HepG2 (cell line): ENCODE results near the gene KIF3C. TPM values are rescaled to one million over a fixed set of nuclear protein-coding genes. Genes with fewer than 3 reads are reported as not detected.
A peak's percentile ranks its signal among the peaks of the same experiment; 100 is the strongest.

Source experiments
- ATM ChIP-seq: fragments of 450-650 bp; IDR thresholded peaks from 2 replicates; pipeline ENCODE4 v1.7.1; 2017; ENCODE audit warnings: mild to moderate bottlenecking, borderline replicate concordance
- BCL6 ChIP-seq: IDR thresholded peaks from 2 replicates; pipeline ENCODE4 v1.6.1; 2016; ENCODE audit warnings: missing genetic modification reagents, missing compliant biosample characterization
- CHCHD3 ChIP-seq: sonication (generic); formaldehyde crosslinking; IDR thresholded peaks from 2 replicates; pipeline ENCODE4 v1.8.0; 2022; ENCODE audit warnings: mild to moderate bottlenecking, missing genetic modification reagents, moderate library complexity
- EED ChIP-seq: sonication (generic); formaldehyde crosslinking; IDR thresholded peaks from 2 replicates; pipeline ENCODE4 v1.5.0; 2020; ENCODE audit warnings: mild to moderate bottlenecking, missing genetic modification reagents
- GFI1 ChIP-seq: sonication (generic); formaldehyde crosslinking; IDR thresholded peaks from 2 replicates; pipeline ENCODE4 v1.5.0; 2020; ENCODE audit warnings: missing genetic modification reagents, mild to moderate bottlenecking, borderline replicate concordance
- HNRNPK ChIP-seq: fragments of 200-400 bp; formaldehyde crosslinking; IDR thresholded peaks from 2 replicates; pipeline ENCODE4 v1.6.1; 2018; ENCODE audit warnings: low read length, low read depth, moderate library complexity, mild to moderate bottlenecking; ENCODE audit not compliant: poor library complexity, severe bottlenecking
- IRF2 ChIP-seq: IDR thresholded peaks from 2 replicates; pipeline ENCODE4 v1.6.1; 2018; ENCODE audit warnings: missing genetic modification reagents, missing compliant biosample characterization
- MXI1 ChIP-seq: IDR thresholded peaks from 3 replicates; pipeline ENCODE4 v1.6.1; 2012; ENCODE audit warnings: low read depth, low read length, inconsistent platforms, borderline replicate concordance
- NFRKB ChIP-seq: fragments of 450-650 bp; IDR thresholded peaks from 2 replicates; pipeline ENCODE4 v1.6.1; 2017
- RXRA ChIP-seq: sonication (generic); formaldehyde crosslinking; IDR thresholded peaks from 2 replicates; pipeline ENCODE4 v1.5.1; 2020; ENCODE audit warnings: missing genetic modification reagents
- SIX1 ChIP-seq: sonication (generic); formaldehyde crosslinking; IDR thresholded peaks from 2 replicates; pipeline ENCODE4 v1.4.0; 2020; ENCODE audit warnings: missing genetic modification reagents, borderline replicate concordance
- SMARCC2 ChIP-seq: fragments of 450-650 bp; IDR thresholded peaks from 2 replicates; pipeline ENCODE4 v1.6.1; 2017; ENCODE audit warnings: antibody characterized with exemption, mild to moderate bottlenecking
- SNRNP70 ChIP-seq: fragments of 200-400 bp; formaldehyde crosslinking; IDR thresholded peaks from 2 replicates; pipeline ENCODE4 v1.6.1; 2017; ENCODE audit warnings: mild to moderate bottlenecking, low read depth, low read length, moderate library complexity
- SP1 ChIP-seq, 2 experiments: fragments of 450-650 bp in 1 of 2; sonication (generic) in 1 of 2; formaldehyde crosslinking in 1 of 2; IDR thresholded peaks; 2 replicates each; pipeline versions ENCODE4 v1.4.0 to v1.6.1; 2016 to 2020; ENCODE audit warnings: missing genetic modification reagents in 1 of 2
- TBX3 ChIP-seq: fragments of 450-650 bp; IDR thresholded peaks from 2 replicates; pipeline ENCODE4 v1.6.1; 2017; ENCODE audit warnings: antibody characterized with exemption, mild to moderate bottlenecking, inconsistent platforms, borderline replicate concordance
- TEAD3 ChIP-seq: optimal IDR thresholded peaks from 2 replicates; pipeline ENCODE3; 2016; ENCODE audit warnings: borderline replicate concordance
- ZFP90 ChIP-seq: sonication (generic); formaldehyde crosslinking; IDR thresholded peaks from 2 replicates; pipeline ENCODE4 v1.8.0; 2022; ENCODE audit warnings: missing genetic modification reagents, mild to moderate bottlenecking, inconsistent platforms, borderline replicate concordance
- ZNF180 ChIP-seq: sonication (generic); formaldehyde crosslinking; IDR thresholded peaks from 2 replicates; pipeline ENCODE4 v1.4.0; 2020; ENCODE audit warnings: low read depth, missing genetic modification reagents, borderline replicate concordance
- ZNF329 ChIP-seq: sonication (generic); formaldehyde crosslinking; IDR thresholded peaks from 2 replicates; pipeline ENCODE4 v1.9.0; 2021; ENCODE audit warnings: low read depth, mild to moderate bottlenecking, missing genetic modification reagents
- ZNF337 ChIP-seq: sonication (generic); formaldehyde crosslinking; IDR thresholded peaks from 2 replicates; pipeline ENCODE4 v1.5.1; 2020; ENCODE audit warnings: missing genetic modification reagents, low read depth, mild to moderate bottlenecking, borderline replicate concordance
- ZNF383 ChIP-seq: sonication (generic); formaldehyde crosslinking; IDR thresholded peaks from 2 replicates; pipeline ENCODE4 v1.4.0; 2020; ENCODE audit warnings: missing genetic modification reagents, mild to moderate bottlenecking, borderline replicate concordance
- ZNF749 ChIP-seq: sonication (generic); formaldehyde crosslinking; IDR thresholded peaks from 2 replicates; pipeline ENCODE4 v1.8.0; 2022; ENCODE audit warnings: mild to moderate bottlenecking, missing genetic modification reagents, moderate library complexity, borderline replicate concordance
- polyA plus RNA-seq, 8 experiments: library from polyadenylated mRNA; depleted of rRNA in 3 of 8; stranded (reverse) in 7 of 8; unstranded in 1 of 8; fragments of >200 nt; fragmentation: Illumina TruSeq in 4 of 8; extraction: Trizol in 4 of 8; gene quantifications; 2 replicates each; pipeline versions ENCODE4 v1.2.1 to v1.2.3, GENCODE V29; 2011 to 2016; ENCODE audit warnings: low read depth in 4 of 8, missing spikeins in 1 of 8, mixed read lengths in 1 of 8; ENCODE audit not compliant: insufficient read depth in 1 of 8
- total RNA-seq, 5 experiments: library from RNA; depleted of rRNA; stranded (reverse); fragments of >200 nt; fragmentation: Illumina TruSeq; extraction: Trizol; gene quantifications; 2 replicates each; pipeline ENCODE4 v1.2.3, GENCODE V29; 2016; ENCODE audit warnings: low read depth in 1 of 5
- TF ChIP-seq, protein P1 (sequence below): sonication (generic); formaldehyde crosslinking; IDR thresholded peaks from 2 replicates; pipeline ENCODE4 v1.9.0; 2021; ENCODE audit warnings: mild to moderate bottlenecking, missing genetic modification reagents
- TF ChIP-seq, protein P2 (sequence below): sonication (generic); formaldehyde crosslinking; IDR thresholded peaks from 2 replicates; pipeline ENCODE4 v1.4.0; 2020; ENCODE audit warnings: mild to moderate bottlenecking, missing genetic modification reagents
- TF ChIP-seq, protein P3 (sequence below): IDR thresholded peaks from 2 replicates; pipeline ENCODE4 v1.6.1; 2016; ENCODE audit warnings: missing biosample characterization, missing genetic modification reagents, low read depth

Gene KIF3C
- total and polyA plus RNA-seq, 2 of the 13 experiments (the other 11 are each of a cell fraction or from before 2014, with no cell fraction given) = 3.6 to 4.9 TPM

DNA sequence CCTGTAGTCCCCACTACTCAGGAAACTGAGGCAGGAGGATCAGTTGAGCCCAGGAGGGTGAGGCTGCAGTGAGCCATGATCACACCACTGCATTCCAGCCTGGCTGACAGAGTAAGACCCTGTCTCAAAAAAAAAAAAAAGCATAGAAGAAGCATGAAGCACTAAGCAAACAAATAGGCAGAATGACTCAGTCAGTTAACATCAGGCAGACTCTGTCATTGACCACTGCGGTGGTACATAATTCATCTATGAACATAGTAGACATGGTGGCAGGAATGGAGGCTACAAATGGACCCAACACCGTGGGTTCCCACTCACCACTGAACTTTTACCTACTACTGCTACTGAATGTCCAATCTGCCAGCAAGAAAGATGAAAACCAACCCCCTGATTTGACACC, 96.4 kb downstream of the KIF3C start (continued):
- TF ChIP-seq, protein P1, sequence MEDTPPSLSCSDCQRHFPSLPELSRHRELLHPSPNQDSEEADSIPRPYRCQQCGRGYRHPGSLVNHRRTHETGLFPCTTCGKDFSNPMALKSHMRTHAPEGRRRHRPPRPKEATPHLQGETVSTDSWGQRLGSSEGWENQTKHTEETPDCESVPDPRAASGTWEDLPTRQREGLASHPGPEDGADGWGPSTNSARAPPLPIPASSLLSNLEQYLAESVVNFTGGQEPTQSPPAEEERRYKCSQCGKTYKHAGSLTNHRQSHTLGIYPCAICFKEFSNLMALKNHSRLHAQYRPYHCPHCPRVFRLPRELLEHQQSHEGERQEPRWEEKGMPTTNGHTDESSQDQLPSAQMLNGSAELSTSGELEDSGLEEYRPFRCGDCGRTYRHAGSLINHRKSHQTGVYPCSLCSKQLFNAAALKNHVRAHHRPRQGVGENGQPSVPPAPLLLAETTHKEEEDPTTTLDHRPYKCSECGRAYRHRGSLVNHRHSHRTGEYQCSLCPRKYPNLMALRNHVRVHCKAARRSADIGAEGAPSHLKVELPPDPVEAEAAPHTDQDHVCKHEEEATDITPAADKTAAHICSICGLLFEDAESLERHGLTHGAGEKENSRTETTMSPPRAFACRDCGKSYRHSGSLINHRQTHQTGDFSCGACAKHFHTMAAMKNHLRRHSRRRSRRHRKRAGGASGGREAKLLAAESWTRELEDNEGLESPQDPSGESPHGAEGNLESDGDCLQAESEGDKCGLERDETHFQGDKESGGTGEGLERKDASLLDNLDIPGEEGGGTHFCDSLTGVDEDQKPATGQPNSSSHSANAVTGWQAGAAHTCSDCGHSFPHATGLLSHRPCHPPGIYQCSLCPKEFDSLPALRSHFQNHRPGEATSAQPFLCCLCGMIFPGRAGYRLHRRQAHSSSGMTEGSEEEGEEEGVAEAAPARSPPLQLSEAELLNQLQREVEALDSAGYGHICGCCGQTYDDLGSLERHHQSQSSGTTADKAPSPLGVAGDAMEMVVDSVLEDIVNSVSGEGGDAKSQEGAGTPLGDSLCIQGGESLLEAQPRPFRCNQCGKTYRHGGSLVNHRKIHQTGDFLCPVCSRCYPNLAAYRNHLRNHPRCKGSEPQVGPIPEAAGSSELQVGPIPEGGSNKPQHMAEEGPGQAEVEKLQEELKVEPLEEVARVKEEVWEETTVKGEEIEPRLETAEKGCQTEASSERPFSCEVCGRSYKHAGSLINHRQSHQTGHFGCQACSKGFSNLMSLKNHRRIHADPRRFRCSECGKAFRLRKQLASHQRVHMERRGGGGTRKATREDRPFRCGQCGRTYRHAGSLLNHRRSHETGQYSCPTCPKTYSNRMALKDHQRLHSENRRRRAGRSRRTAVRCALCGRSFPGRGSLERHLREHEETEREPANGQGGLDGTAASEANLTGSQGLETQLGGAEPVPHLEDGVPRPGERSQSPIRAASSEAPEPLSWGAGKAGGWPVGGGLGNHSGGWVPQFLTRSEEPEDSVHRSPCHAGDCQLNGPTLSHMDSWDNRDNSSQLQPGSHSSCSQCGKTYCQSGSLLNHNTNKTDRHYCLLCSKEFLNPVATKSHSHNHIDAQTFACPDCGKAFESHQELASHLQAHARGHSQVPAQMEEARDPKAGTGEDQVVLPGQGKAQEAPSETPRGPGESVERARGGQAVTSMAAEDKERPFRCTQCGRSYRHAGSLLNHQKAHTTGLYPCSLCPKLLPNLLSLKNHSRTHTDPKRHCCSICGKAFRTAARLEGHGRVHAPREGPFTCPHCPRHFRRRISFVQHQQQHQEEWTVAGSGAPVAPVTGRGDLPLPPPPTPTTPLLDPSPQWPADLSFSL = 0 out of 2 replicates have a peak, but pooled peaks have one; percentile 19
- no peak for TF ChIP-seq SNRNP70
- TF ChIP-seq ZNF749 (CRISPR knock-in tag) = no peak
- TF ChIP-seq CHCHD3 (CRISPR knock-in tag) = no peak
- TF ChIP-seq ZFP90 = no peak
- TF ChIP-seq TEAD3 (CRISPR knock-in tag) = peak; percentile 93
- peak; percentile 47; the same call in 1 of the 3 replicates for TF ChIP-seq MXI1
- no peak for TF ChIP-seq SIX1 (CRISPR knock-in tag)
- no peak for TF ChIP-seq ZNF180 (CRISPR knock-in tag)
- TF ChIP-seq ZNF383 (CRISPR knock-in tag) = no peak
- no peak for TF ChIP-seq ZNF337
- no peak for TF ChIP-seq SP1 (IDR thresholded peaks at IDR 0.05)
- TF ChIP-seq SP1 (CRISPR knock-in tag; IDR thresholded peaks at IDR 0.05) = no peak
- TF ChIP-seq NFRKB = no peak
- TF ChIP-seq BCL6 = no peak
- TF ChIP-seq GFI1 (CRISPR knock-in tag) = no peak
- TF ChIP-seq SMARCC2 = no peak
- no peak for TF ChIP-seq ATM
- no peak; the same call in 1 of the 2 replicates for TF ChIP-seq RXRA (CRISPR knock-in tag)
- TF ChIP-seq, protein P2, sequence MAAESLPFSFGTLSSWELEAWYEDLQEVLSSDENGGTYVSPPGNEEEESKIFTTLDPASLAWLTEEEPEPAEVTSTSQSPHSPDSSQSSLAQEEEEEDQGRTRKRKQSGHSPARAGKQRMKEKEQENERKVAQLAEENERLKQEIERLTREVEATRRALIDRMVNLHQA = no peak
- TF ChIP-seq, protein P3, sequence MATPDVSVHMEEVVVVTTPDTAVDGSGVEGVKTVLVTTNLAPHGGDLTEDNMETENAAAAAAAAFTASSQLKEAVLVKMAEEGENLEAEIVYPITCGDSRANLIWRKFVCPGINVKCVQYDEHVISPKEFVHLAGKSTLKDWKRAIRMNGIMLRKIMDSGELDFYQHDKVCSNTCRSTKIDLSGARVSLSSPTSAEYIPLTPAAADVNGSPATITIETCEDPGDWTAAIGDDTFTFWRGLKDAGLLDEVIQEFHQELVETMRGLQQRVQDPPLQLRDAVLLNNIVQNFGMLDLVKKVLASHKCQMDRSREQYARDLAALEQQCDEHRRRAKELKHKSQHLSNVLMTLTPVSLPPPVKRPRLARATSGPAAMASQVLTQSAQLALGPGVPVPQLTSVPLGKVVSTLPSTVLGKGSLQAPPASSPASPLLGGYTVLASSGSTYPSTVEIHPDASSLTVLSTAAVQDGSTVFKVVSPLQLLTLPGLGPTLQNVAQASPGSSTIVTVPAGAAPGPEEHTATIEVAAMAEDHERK (CRISPR knock-in tag) = no peak
- TF ChIP-seq HNRNPK = no peak
- TF ChIP-seq ZNF329 (CRISPR knock-in tag) = no peak
- no peak for TF ChIP-seq IRF2 (CRISPR knock-in tag)
- TF ChIP-seq TBX3 = no peak
- TF ChIP-seq EED (CRISPR knock-in tag) = no peak
